Measurements from ENCODE around the gene PROSER1.

Gene PROSER1

DNA sequence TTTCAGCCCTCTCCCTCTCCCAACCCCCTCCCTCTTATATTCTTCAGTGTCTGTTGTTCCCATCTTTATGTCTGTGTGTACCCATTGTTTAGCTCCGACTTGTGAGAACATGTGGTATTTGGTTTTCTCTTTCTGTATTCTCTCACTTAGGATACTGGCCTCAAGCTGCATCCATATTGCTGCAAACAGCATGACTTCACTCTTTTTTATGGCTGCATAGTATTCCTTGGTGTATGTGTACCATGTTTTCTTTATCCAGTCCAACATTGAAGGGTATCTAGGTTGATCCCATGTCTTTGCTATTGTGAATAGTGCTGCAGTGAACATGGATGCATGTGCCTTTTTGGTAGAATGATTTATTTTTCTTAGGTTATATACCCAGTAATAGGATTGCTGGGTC lies 18.1 kb upstream of the PROSER1 start:
- Histone ChIP-seq H3K4me3 (ENCODE audit: low read depth, low read length) (no peak overlapping the region), H3K36me3 (no peaks in the 10 kb centered on the region), H3K9me3 (ENCODE audit: severe bottlenecking) (no peaks in the 10 kb centered on the region), H3K27me3 (ENCODE audit: insufficient read depth, low read depth, severe bottlenecking) (no peaks in the 10 kb centered on the region), H3K27ac (no peak overlapping the region)
- TF ChIP-seq, protein P1, sequence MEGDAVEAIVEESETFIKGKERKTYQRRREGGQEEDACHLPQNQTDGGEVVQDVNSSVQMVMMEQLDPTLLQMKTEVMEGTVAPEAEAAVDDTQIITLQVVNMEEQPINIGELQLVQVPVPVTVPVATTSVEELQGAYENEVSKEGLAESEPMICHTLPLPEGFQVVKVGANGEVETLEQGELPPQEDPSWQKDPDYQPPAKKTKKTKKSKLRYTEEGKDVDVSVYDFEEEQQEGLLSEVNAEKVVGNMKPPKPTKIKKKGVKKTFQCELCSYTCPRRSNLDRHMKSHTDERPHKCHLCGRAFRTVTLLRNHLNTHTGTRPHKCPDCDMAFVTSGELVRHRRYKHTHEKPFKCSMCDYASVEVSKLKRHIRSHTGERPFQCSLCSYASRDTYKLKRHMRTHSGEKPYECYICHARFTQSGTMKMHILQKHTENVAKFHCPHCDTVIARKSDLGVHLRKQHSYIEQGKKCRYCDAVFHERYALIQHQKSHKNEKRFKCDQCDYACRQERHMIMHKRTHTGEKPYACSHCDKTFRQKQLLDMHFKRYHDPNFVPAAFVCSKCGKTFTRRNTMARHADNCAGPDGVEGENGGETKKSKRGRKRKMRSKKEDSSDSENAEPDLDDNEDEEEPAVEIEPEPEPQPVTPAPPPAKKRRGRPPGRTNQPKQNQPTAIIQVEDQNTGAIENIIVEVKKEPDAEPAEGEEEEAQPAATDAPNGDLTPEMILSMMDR (IDR thresholded peaks at IDR 0.05; ENCODE audit: low read depth, low read length), result no peak
- no peak for DNase-seq

DNA sequence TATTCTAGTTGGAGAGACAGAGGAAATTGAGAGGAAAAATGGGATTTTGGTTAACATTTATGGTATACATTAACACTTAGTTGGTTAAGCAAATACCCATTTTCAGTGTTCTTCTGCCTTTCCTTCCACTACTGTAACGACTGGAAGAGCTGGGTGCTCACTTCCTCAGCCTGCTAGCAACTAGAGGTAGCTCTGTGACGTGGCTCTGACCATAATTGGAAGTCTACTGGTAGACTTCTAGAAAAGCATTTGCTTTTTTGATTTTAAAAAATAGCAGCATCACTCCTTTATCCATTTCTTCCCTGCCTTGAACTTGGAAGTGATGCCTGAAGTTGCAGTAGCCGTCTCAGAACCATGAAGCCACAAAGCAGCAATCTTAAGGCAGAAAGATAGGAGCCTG lies 16.2 kb upstream of the PROSER1 start:
- Histone ChIP-seq H3K4me3 (ENCODE audit: low read depth, low read length) (no peak overlapping the region), H3K27me3 (ENCODE audit: insufficient read depth, low read depth, severe bottlenecking) (no peaks in the 10 kb centered on the region), H3K27ac (no peak overlapping the region), H3K36me3 (no peaks in the 10 kb centered on the region), H3K9me3 (ENCODE audit: severe bottlenecking) (no peaks in the 10 kb centered on the region)
- DNase-seq, result no peak
- TF ChIP-seq, protein P1 (IDR thresholded peaks at IDR 0.05; ENCODE audit: low read depth, low read length), result no peak

DNA sequence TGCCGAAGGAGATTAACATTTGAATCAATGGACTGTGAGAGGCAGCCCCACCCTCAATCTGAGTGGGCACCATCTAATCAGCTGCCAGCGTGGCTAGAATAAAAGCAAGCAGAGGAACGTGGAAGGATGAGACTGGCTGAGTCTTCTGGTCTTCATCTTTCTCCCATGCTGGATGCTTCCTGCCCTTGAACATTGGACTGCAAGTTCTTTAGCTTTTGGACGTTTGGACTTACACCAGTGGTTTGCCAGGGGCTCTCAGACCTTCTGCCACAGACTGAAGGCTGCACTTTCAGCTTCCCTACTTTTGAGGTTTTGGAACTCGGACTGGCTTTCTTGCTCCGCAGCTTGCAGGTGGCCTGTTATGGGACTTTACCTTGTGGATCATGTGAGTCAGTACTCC lies 15.1 kb upstream of the PROSER1 start:
- TF ChIP-seq, protein P1 (IDR thresholded peaks at IDR 0.05; ENCODE audit: low read depth, low read length), result no peak
- no peak for DNase-seq
- Histone ChIP-seq H3K4me3 (ENCODE audit: low read depth, low read length) (no peak overlapping the region), H3K27ac (no peak overlapping the region), H3K9me3 (ENCODE audit: severe bottlenecking) (no peaks in the 10 kb centered on the region), H3K27me3 (ENCODE audit: insufficient read depth, low read depth, severe bottlenecking) (no peaks in the 10 kb centered on the region), H3K36me3 (no peaks in the 10 kb centered on the region)

DNA sequence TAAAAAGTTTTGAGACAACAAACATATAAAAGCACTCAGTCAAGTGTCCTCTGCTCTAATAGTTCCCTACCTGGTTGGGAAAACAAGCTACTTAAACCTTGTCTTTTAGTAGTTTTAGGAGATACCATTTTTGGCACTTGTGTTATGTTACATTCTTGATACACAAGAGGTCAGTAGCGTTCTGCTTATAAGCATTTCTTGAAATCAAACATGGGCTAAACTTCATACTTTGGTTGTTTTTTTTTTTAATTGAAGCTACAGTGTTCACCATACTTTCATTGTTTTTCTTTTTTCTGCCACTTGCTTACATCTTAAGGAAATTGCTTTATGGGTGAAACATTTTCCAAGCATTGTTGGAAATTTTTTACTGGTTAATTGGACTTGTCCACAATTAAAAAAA lies 13.3 kb upstream of the PROSER1 start:
- no peak overlapping the region for H3K4me3 ChIP-seq (ENCODE audit: low read depth, low read length)
- H3K9me3 ChIP-seq (ENCODE audit: severe bottlenecking), result no peaks in the 10 kb centered on the region
- H3K36me3 ChIP-seq, result no peaks in the 10 kb centered on the region
- TF ChIP-seq, protein P1 (IDR thresholded peaks at IDR 0.05; ENCODE audit: low read depth, low read length), result 0 out of 2 replicates have a peak, but pooled peaks have one; percentile 2
- no peak overlapping the region for H3K27ac ChIP-seq
- H3K27me3 ChIP-seq (ENCODE audit: insufficient read depth, low read depth, severe bottlenecking), result no peaks in the 10 kb centered on the region
- DNase-seq, result no peak

DNA sequence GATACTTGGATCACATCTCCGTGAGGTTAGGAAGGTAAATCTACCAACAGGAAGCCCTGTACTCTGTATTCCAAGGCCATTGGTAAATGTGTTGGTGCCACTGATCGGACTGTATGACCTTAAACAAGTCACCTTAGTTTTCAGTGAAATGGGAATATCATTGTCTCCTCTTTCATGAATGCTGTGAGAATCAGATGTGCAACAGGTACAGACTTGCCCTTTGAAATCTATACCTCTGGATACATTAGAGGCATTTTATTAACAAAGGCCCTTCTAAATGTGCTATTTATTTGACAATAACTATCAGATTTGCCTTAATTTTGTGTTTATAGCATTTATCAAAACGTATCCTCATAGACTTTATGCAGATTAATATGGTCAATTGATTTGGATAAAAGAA lies 11.4 kb upstream of the PROSER1 start:
- H3K4me3 ChIP-seq (ENCODE audit: low read depth, low read length), result no peak overlapping the region
- TF ChIP-seq, protein P1 (IDR thresholded peaks at IDR 0.05; ENCODE audit: low read depth, low read length), result no peak
- H3K27ac ChIP-seq, result no peak overlapping the region
- H3K36me3 ChIP-seq, result no peaks in the 10 kb centered on the region
- H3K9me3 ChIP-seq (ENCODE audit: severe bottlenecking), result no peaks in the 10 kb centered on the region
- no peak for DNase-seq
- no peaks in the 10 kb centered on the region for H3K27me3 ChIP-seq (ENCODE audit: insufficient read depth, low read depth, severe bottlenecking)

DNA sequence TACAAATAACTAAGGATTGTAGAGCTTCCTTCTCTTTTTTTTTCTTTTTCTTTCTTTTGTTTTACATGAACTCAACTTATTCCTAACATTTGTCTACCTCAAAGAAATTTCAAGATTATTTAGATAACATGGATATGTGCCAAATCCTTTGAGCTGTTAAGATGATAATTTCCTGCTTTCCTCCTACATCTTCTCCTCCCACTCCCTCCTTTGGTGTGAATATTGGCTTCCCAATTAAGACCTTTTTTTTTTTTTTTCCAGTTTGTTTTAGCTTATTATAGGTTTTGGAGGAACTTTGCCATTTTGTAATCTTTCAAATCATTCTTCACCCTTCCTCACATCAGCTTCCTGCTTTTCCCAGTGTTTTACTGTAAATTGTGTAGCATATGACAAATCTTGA lies 10.9 kb upstream of the PROSER1 start:
- DNase-seq, result no peak
- Histone ChIP-seq H3K36me3 (no peaks in the 10 kb centered on the region), H3K9me3 (ENCODE audit: severe bottlenecking) (no peaks in the 10 kb centered on the region), H3K27ac (no peak overlapping the region), H3K27me3 (ENCODE audit: insufficient read depth, low read depth, severe bottlenecking) (no peaks in the 10 kb centered on the region), H3K4me3 (ENCODE audit: low read depth, low read length) (no peak overlapping the region)
- TF ChIP-seq, protein P1 (IDR thresholded peaks at IDR 0.05; ENCODE audit: low read depth, low read length), result no peak

Measured in WERI-Rb-1 (cell line).